Heart right ventricle (tissue), 16 donors: ENCODE results near the gene RBFOX2. TPM values are rescaled to one million over a fixed set of nuclear protein-coding genes. Genes with fewer than 3 reads are reported as not detected.
"Not testable (repeated sequence)": the region's sequence is repeated elsewhere in the genome, so short reads cannot be mapped to it uniquely, and the experiment has no call there.

Source experiments
- ATAC-seq, 8 donors: fragments of 200-7000 bp; cut with Tn5 transposase; one replicate each; pipeline ENCODE4 v1.9.1; 2020; ENCODE audit warnings: mild to moderate bottlenecking in 8 of 8, moderate library complexity in 8 of 8, moderate number of reproducible peaks in 1 of 8
- DNase-seq, 2 donors: peaks; one replicate each; pipeline ENCODE4 v3.0.0-alpha.2; 2020
- H3K27ac ChIP-seq, 10 donors: fragments of 200-600 bp; sonication (generic) in 2 of 10; one replicate each; pipeline versions ENCODE4 v1.5.0 to v1.8.0; 2020 to 2022; ENCODE audit warnings: mild to moderate bottlenecking in 3 of 10
- H3K27me3 ChIP-seq, 7 donors: fragments of 200-600 bp; one replicate each; pipeline ENCODE4 v1.8.0; 2021 to 2022; ENCODE audit warnings: mild to moderate bottlenecking in 2 of 7
- H3K36me3 ChIP-seq, 9 donors: fragments of 200-600 bp; sonication (generic) in 1 of 9; one replicate each; pipeline versions ENCODE4 v1.5.0 to v1.8.0; 2020 to 2022; ENCODE audit warnings: mild to moderate bottlenecking in 2 of 9
- H3K4me1 ChIP-seq, 9 donors: fragments of 200-600 bp; sonication (generic) in 1 of 9; one replicate each; pipeline versions ENCODE4 v1.5.0 to v1.8.0; 2020 to 2022; ENCODE audit warnings: mild to moderate bottlenecking in 4 of 9
- H3K4me3 ChIP-seq, 10 donors: fragments of 200-600 bp; sonication (generic) in 2 of 10; one replicate each; pipeline versions ENCODE4 v1.5.0 to v1.8.0; 2020 to 2022; ENCODE audit warnings: mild to moderate bottlenecking in 7 of 10, moderate library complexity in 2 of 10
- H3K9me3 ChIP-seq, 11 donors: fragments of 200-600 bp in 10 of 11; sonication (generic) in 2 of 11; one replicate each; pipeline versions ENCODE4 v1.5.0 to v1.8.0; 2013 to 2022; ENCODE audit warnings: mild to moderate bottlenecking in 2 of 11, control low read depth in 1 of 11, moderate library complexity in 1 of 11
- CTCF ChIP-seq, 9 donors: fragments of 200-600 bp; sonication (generic) in 2 of 9; IDR thresholded peaks; one replicate each; pipeline versions ENCODE4 v1.5.0 to v1.8.0; 2021 to 2022; ENCODE audit warnings: antibody characterized with exemption in 9 of 9, mild to moderate bottlenecking in 5 of 9, moderate library complexity in 1 of 9
- WGBS, 2 donors: extraction: QIAGEN DNeasy Blood & Tissue Kit; methylation state at CpG; one replicate each; pipeline ENCODE4 v1.1.7; 2013; ENCODE audit warnings: inconsistent platforms in 1 of 2; 5-methylcytosine and 5-hydroxymethylcytosine counted together
- intact Hi-C, 10 donors: fragments of 100-400 bp; cut with DNase I; formaldehyde crosslinking; loops; one replicate each; pipeline versions ENCODE4 v1.11.1 to v1.14.2; 2022
- polyA plus RNA-seq, 2 donors: library from polyadenylated mRNA; stranded (reverse); fragments of 200-250 nt; gene quantifications; one replicate each; pipeline ENCODE4 v1.2.3, GENCODE V29; 2013
- total RNA-seq, 10 donors: library from RNA; stranded (reverse); fragmentation: NEBNext Ultra II Directional in 3 of 10; extraction: Animal tissue kit (Norgen Biotek cat#: 25700) in 3 of 10; gene quantifications; one replicate each; pipeline versions ENCODE4 v1.2.1 to v1.2.4, GENCODE V29; 2021 to 2023
- donor health status: Arrhythmogenic right ventricular cardiomyopathy.
- donor health status: ischemic (EF 13 %, LVEDD 7.1; RV severe dilation, severe dysfunction).
- donor health status: healthy with polysubstance abuse.
- donor health status: DM: no; HTN: yes; CAD: no.
- donor health status: DM: no; HTN: no; CAD: no.
- donor health status: ischemic (EF 25% LVEDD 6.9; RV normal size, moderate dysfunction).
- donor health status: ischemic (EF 25% LVEDD 5.7; RV mildly dilated, moderate dysfunction).
- donor health status: healthy.
- donor health status: DM: yes; HTN: yes; CAD: no.
- donor health status: Ischemic cardiomyopathy.
- donor health status: ischemic (EF 35%, LVEDD 5.7; RV mildly dilated, moderate dysfunction).
- donor health status: nonischemic (EF 11% LVEDD 7.7; RV severe dilation, severe dysfunction).
- donor health status: DM: yes; HTN: yes; CAD: no.
- donor health status: PGD.
- donor health status: ischemic (EF 29% LVEDD 5.4; RV normal size, mild dysfunction).
- donor health status: nonischemic (EF 23%, LVEDD 6.1; RV moderate dilation, normal function).

Gene RBFOX2
- total and polyA plus RNA-seq, 12 donors = 18.0 to 105 (median 90.4) TPM

GRCh38 chr22:36064358-36064757, 35.7 kb upstream of the RBFOX2 start:
- H3K27me3 ChIP-seq = no peaks in the 10 kb centered on the region
- H3K4me3 ChIP-seq = no peak overlapping the region
- ATAC-seq (no peak), DNase-seq (no peak)
- TF ChIP-seq CTCF (IDR thresholded peaks at IDR 0.05) = no peak
- peaks cover 0 to 19% (median 7%) of the 10 kb centered on the region in 9 donors for H3K4me1 ChIP-seq
- H3K36me3 ChIP-seq = no peaks in the 10 kb centered on the region
- peak overlapping the region in 1 of 10 donors; percentile 93 for H3K27ac ChIP-seq
- WGBS, 2 donors = 96% methylated on average over 5 of the region's 5 CpGs
- intact Hi-C loops = loop anchor here in 2 of 10 donors (2.0 to 10.0 kb wide), 3 partner anchors 60 to 130 kb away; no protein-coding TSS in a partner anchor
- no peaks in the 10 kb centered on the region for H3K9me3 ChIP-seq

- H3K4me3 ChIP-seq = no peak overlapping the region
- TF ChIP-seq CTCF (IDR thresholded peaks at IDR 0.05) = no peak
- H3K9me3 ChIP-seq = no peaks in the 10 kb centered on the region
- intact Hi-C loops = no loop called here
- H3K27me3 ChIP-seq = no peaks in the 10 kb centered on the region
- WGBS, 2 donors = 96 to 100% methylated on average over 1 of the region's 1 CpG
- H3K4me1 ChIP-seq = peaks cover 0 to 15% (median 6%) of the 10 kb centered on the region in 9 donors
- ATAC-seq = no peak
- H3K27ac ChIP-seq = no peak overlapping the region
- DNase-seq = no peak
- no peaks in the 10 kb centered on the region for H3K36me3 ChIP-seq
Measured at GRCh38 chr22:36056980-36057379, 28.4 kb upstream of the RBFOX2 start.

GRCh38 chr22:36055376-36056295, 27.0 kb upstream of the RBFOX2 start:
- ATAC-seq (peak in 7 of 8 donors; percentile 55 to 82 (median 70)), DNase-seq (peak; percentile 17 to 25)
- peak overlapping the region in 1 of 10 donors; percentile 11 for H3K4me3 ChIP-seq
- WGBS, 2 donors = 35 to 47% methylated on average over 19 of the region's 19 CpGs
- TF ChIP-seq CTCF (IDR thresholded peaks at IDR 0.05) = no peak
- intact Hi-C loops = no loop called here
- no peaks in the 10 kb centered on the region for H3K9me3 ChIP-seq
- H3K27me3 ChIP-seq = no peaks in the 10 kb centered on the region
- peaks cover 0 to 15% (median 6%) of the 10 kb centered on the region in 9 donors for H3K4me1 ChIP-seq
- H3K36me3 ChIP-seq = no peaks in the 10 kb centered on the region
- peak overlapping the region in 6 of 10 donors; percentile 16 to 51 (median 29) for H3K27ac ChIP-seq

GRCh38 chr22:36054446-36054845, 25.8 kb upstream of the RBFOX2 start:
- ATAC-seq, H3K27ac ChIP-seq, H3K27me3 ChIP-seq, H3K4me3 ChIP-seq, H3K9me3 ChIP-seq, intact Hi-C loops, H3K36me3 ChIP-seq, DNase-seq: not testable (repeated sequence)
- WGBS, 2 donors = 98% methylated on average over 10 of the region's 10 CpGs
- peaks cover 0 to 15% (median 6%) of the 10 kb centered on the region in 9 donors for H3K4me1 ChIP-seq
